GM18870 (cell line): Measurements from ENCODE around the gene PRMT6.
"Not testable (repeated sequence)": the region's sequence is repeated elsewhere in the genome, so short reads cannot be mapped to it uniquely, and the experiment has no call there.

Source experiments
- ATAC-seq: cut with Tn5 transposase; IDR thresholded peaks from one replicate; pipeline ENCODE4 v1.9.1; 2021; ENCODE audit warnings: moderate library complexity; ENCODE audit not compliant: unreplicated experiment

Gene PRMT6

GRCh38 chr1:107056426-107057196 lies at the start of gene PRMT6:
Gene PRMT6, plus strand, starts transcription at chr1:107056674. Its CDS starts 42 bp downstream, at chr1:107056716.
- peak; percentile 85 for ATAC-seq

GRCh38 chr1:107009281-107009680 lies 47.2 kb upstream of the PRMT6 start:
- no peak for ATAC-seq

- ATAC-seq = no peak
Measured at GRCh38 chr1:107010582-107010981, 45.9 kb upstream of the PRMT6 start.

- ATAC-seq = peak; percentile 70
Measured at GRCh38 chr1:107016376-107016978, 40.0 kb upstream of the PRMT6 start.

- ATAC-seq = no peak
Measured at GRCh38 chr1:107018445-107018844, 38.0 kb upstream of the PRMT6 start.

GRCh38 chr1:107019166-107019565 lies 37.3 kb upstream of the PRMT6 start:
- no peak for ATAC-seq

GRCh38 chr1:107038874-107039273 lies 17.6 kb upstream of the PRMT6 start:
- ATAC-seq = not testable (repeated sequence)

- not testable (repeated sequence) for ATAC-seq
Measured at GRCh38 chr1:107044310-107045220, 11.9 kb upstream of the PRMT6 start.

- no peak for ATAC-seq
Measured at GRCh38 chr1:107047602-107048001, 8.9 kb upstream of the PRMT6 start.

GRCh38 chr1:107048241-107048640 lies 8.2 kb upstream of the PRMT6 start:
- ATAC-seq = no peak

GRCh38 chr1:107051266-107051665 lies 5.2 kb upstream of the PRMT6 start:
- ATAC-seq = no peak

- not testable (repeated sequence) for ATAC-seq
Measured at GRCh38 chr1:107055919-107056425, 502 bp upstream of the PRMT6 start.

GRCh38 chr1:107057197-107058133 lies 991 bp downstream of the PRMT6 start:
- peak; percentile 55 for ATAC-seq

- no peak for ATAC-seq
Measured at GRCh38 chr1:107058245-107059032, 2.0 kb downstream of the PRMT6 start.

- ATAC-seq = no peak
Measured at GRCh38 chr1:107061886-107062285, 5.4 kb downstream of the PRMT6 start.

- no peak for ATAC-seq
Measured at GRCh38 chr1:107073493-107073892, 17.0 kb downstream of the PRMT6 start.

GRCh38 chr1:107076841-107077240 lies 20.4 kb downstream of the PRMT6 start:
- no peak for ATAC-seq

GRCh38 chr1:107079249-107079648 lies 22.8 kb downstream of the PRMT6 start:
- no peak for ATAC-seq

- ATAC-seq = no peak
Measured at GRCh38 chr1:107081102-107081501, 24.6 kb downstream of the PRMT6 start.
